OCI-LY7 (cell line): Measurements from ENCODE around the gene ELF1.
"Not testable (repeated sequence)": the region's sequence is repeated elsewhere in the genome, so short reads cannot be mapped to it uniquely, and the experiment has no call there.

ENCODE experiments used
- EZH2phosphoT487 ChIP-seq: fragments of 200-600 bp; sonication (generic); IDR thresholded peaks from 2 replicates; pipeline ENCODE4 v1.6.1; 2018; ENCODE audit warnings: low read depth, borderline replicate concordance, mild to moderate bottlenecking, mixed run types, antibody characterized with exemption, low read length, moderate library complexity, mixed read lengths
- TF ChIP-seq, protein P1 (sequence below): fragments of 200-600 bp; sonication (generic); conservative IDR thresholded peaks from 2 replicates; pipeline ENCODE4 v1.5.1; 2014; ENCODE audit warnings: mild to moderate bottlenecking, antibody characterized with exemption, low read length, moderate library complexity, mixed read lengths

- TF ChIP-seq, protein P1, sequence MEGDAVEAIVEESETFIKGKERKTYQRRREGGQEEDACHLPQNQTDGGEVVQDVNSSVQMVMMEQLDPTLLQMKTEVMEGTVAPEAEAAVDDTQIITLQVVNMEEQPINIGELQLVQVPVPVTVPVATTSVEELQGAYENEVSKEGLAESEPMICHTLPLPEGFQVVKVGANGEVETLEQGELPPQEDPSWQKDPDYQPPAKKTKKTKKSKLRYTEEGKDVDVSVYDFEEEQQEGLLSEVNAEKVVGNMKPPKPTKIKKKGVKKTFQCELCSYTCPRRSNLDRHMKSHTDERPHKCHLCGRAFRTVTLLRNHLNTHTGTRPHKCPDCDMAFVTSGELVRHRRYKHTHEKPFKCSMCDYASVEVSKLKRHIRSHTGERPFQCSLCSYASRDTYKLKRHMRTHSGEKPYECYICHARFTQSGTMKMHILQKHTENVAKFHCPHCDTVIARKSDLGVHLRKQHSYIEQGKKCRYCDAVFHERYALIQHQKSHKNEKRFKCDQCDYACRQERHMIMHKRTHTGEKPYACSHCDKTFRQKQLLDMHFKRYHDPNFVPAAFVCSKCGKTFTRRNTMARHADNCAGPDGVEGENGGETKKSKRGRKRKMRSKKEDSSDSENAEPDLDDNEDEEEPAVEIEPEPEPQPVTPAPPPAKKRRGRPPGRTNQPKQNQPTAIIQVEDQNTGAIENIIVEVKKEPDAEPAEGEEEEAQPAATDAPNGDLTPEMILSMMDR, result not testable (repeated sequence)
- TF ChIP-seq EZH2phosphoT487, result not testable (repeated sequence)
Measured at GRCh38 chr13:40900568-40900967, 118.5 kb downstream of the ELF1 start.
